ENCODE measurements around the gene SEPTIN12. TPM values are rescaled to one million over a fixed set of nuclear protein-coding genes. Genes with fewer than 3 reads are reported as not detected.

The SEPTIN12 gene
- total and polyA plus RNA-seq, 2 donors (not counting 3 experiments of a cell fraction or from before 2014, with no cell fraction given): not detected

- H3K4me1 ChIP-seq (ENCODE audit: control insufficient read depth, extremely low read depth, insufficient read depth, low read length): peaks cover 3% of the 10 kb centered on the region
- FAIRE-seq (no peak), DNase-seq (ENCODE audit: low read depth, low spot score) (no peak)
- no peak overlapping the region for H3K27ac ChIP-seq (ENCODE audit: insufficient read depth, low read depth, low read length)
- intact Hi-C loops (cut with micrococcal nuclease) (no loop called here), dilution Hi-C loops (cut with MboI; ENCODE audit: extremely low pct_ligation_motif_present, low sequenced_read_pairs) (no loop called here)
- no TSS peak for BruUV-seq (replicated peaks)
- H3K9ac ChIP-seq (replicated peaks; ENCODE audit: extremely low read depth, insufficient read depth, low read length): no peak overlapping the region
- H3K4me2 ChIP-seq (ENCODE audit: insufficient read depth, low read length): no peak overlapping the region
- CTCF ChIA-PET: no interaction called here
- POLR2A ChIA-PET: no interaction called here
- no peaks in the 10 kb centered on the region for H4K20me1 ChIP-seq (replicated peaks; ENCODE audit: control insufficient read depth, extremely low read depth, insufficient read depth, low read length)
- no peaks in the 10 kb centered on the region for H3K9me1 ChIP-seq (replicated peaks; ENCODE audit: control insufficient read depth, extremely low read depth, insufficient read depth, low read length)
- H3K36me3 ChIP-seq (ENCODE audit: control insufficient read depth in 2 of 2, extremely low read depth in 1 of 2, insufficient read depth in 2 of 2, low read length in 2 of 2): no peaks in the 10 kb centered on the region
- H2AFZ ChIP-seq (ENCODE audit: low read depth, low read length): no peak overlapping the region
- no peaks in the 10 kb centered on the region for H3K79me2 ChIP-seq (ENCODE audit: control insufficient read depth, insufficient read depth, low read length)
- H3K4me3 ChIP-seq (replicated peaks in 1 of 3; ENCODE audit: insufficient read depth in 1 of 3, low read depth in 1 of 3, low read length in 3 of 3): no peak overlapping the region
- H3K9me3 ChIP-seq (replicated peaks; ENCODE audit: control insufficient read depth, insufficient read depth, low read length): no peaks in the 10 kb centered on the region
- no peaks in the 10 kb centered on the region for H3K27me3 ChIP-seq (ENCODE audit: control insufficient read depth in 2 of 2, insufficient read depth in 2 of 2, low read length in 2 of 2)
- TF ChIP-seq POLR2AphosphoS5 (IDR thresholded peaks at IDR 0.05; ENCODE audit: insufficient read depth, low read depth, low read length) (no peak), MYC (IDR thresholded peaks at IDR 0.05; ENCODE audit: low read depth, low read length) (no peak), EZH2 (IDR thresholded peaks at IDR 0.05; ENCODE audit: borderline replicate concordance, low read depth, low read length, severe bottlenecking) (no peak), CTCF (IDR thresholded peaks at IDR 0.05; ENCODE audit: extremely low read depth in 1 of 2, insufficient read depth in 1 of 2, low read depth in 1 of 2, low read length in 2 of 2) (no peak), MAX (IDR thresholded peaks at IDR 0.05; ENCODE audit: insufficient read depth, insufficient read length) (no peak), JUN (IDR thresholded peaks at IDR 0.05; ENCODE audit: borderline replicate concordance, insufficient read depth, insufficient read length, low read depth) (no peak), POLR2A (IDR thresholded peaks at IDR 0.05; ENCODE audit: low read depth, low read length) (no peak), GATA2 (IDR thresholded peaks at IDR 0.05; ENCODE audit: insufficient read depth, insufficient read length, low read depth, low read length) (no peak), FOS (IDR thresholded peaks at IDR 0.05; ENCODE audit: borderline replicate concordance, insufficient read depth, low read length) (no peak)
These were observed 9.0 kb upstream of the SEPTIN12 start for GRCh38 chr16:4796982-4797804.

Data from endothelial cell of umbilical vein (primary cell).